Body of pancreas (tissue), 4 donors: Measurements from ENCODE around the gene IFFO2.

Experiments
- POLR2A ChIP-seq, 3 donors: fragments of 450-650 bp; IDR thresholded peaks; one replicate each; pipeline ENCODE4 v1.6.1; 2016; ENCODE audit warnings: antibody characterized with exemption in 3 of 3, mild to moderate bottlenecking in 2 of 3
- TF ChIP-seq, protein P1 (sequence below), 7 experiments: fragments of 450-650 bp in 4 of 7; fragments of 200-600 bp in 3 of 7; sonication (generic) in 3 of 7; IDR thresholded peaks; one replicate each; pipeline ENCODE4 v1.5.1; 2016 to 2019; ENCODE audit warnings: antibody characterized with exemption in 7 of 7

DNA sequence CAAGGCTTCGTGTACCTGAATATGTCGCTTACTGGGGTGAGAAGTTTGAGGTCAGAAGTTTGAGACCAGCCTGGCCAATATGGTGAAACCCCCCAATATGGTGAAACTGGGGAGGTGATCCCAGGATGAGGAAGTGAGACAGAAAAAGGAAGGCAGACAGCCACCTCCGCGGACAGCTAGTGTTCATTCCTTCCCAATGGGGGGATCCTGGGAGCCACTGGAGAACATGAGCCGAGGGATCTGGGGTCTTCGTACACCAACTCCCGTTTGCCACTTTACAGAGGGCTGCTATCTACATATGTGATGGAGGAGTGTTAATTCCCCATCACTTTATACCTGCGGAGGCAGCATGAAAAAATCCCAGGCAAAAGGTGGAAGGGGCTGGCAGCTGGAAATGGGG, 19.6 kb upstream of the IFFO2 start:
- TF ChIP-seq, protein P1, sequence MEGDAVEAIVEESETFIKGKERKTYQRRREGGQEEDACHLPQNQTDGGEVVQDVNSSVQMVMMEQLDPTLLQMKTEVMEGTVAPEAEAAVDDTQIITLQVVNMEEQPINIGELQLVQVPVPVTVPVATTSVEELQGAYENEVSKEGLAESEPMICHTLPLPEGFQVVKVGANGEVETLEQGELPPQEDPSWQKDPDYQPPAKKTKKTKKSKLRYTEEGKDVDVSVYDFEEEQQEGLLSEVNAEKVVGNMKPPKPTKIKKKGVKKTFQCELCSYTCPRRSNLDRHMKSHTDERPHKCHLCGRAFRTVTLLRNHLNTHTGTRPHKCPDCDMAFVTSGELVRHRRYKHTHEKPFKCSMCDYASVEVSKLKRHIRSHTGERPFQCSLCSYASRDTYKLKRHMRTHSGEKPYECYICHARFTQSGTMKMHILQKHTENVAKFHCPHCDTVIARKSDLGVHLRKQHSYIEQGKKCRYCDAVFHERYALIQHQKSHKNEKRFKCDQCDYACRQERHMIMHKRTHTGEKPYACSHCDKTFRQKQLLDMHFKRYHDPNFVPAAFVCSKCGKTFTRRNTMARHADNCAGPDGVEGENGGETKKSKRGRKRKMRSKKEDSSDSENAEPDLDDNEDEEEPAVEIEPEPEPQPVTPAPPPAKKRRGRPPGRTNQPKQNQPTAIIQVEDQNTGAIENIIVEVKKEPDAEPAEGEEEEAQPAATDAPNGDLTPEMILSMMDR (IDR thresholded peaks at IDR 0.05), result no peak
- no peak for TF ChIP-seq POLR2A (IDR thresholded peaks at IDR 0.05)
